Stimulated activated CD8-positive, alpha-beta memory T cell treated with anti-CD3 and anti-CD28 coated beads, Interleukin-12 subunit alpha, Interleukin-12 subunit beta, amount 100 ng/mL, for 24 hours (primary cell): ENCODE measurements around the gene SUGT1.
"Not testable (repeated sequence)": the region's sequence is repeated elsewhere in the genome, so short reads cannot be mapped to it uniquely, and the experiment has no call there.

Source experiments
- DNase-seq: peaks from one replicate; pipeline ENCODE4 v3.0.0-alpha.2; 2020; ENCODE audit errors: extremely low read depth

SUGT1 gene

GRCh38 chr13:52652196-52652979 is at the start of gene SUGT1:
Gene SUGT1 (plus strand): TSS chr13:52652836. CDS start chr13:52652921, 85 bp downstream.
- peak; percentile 92 for DNase-seq

- DNase-seq = not testable (repeated sequence)
Observed at GRCh38 chr13:52603316-52603715, 49.3 kb upstream of the SUGT1 start.

GRCh38 chr13:52606126-52606525 is 46.5 kb upstream of the SUGT1 start:
- DNase-seq = not testable (repeated sequence)

GRCh38 chr13:52606795-52607194 is 45.8 kb upstream of the SUGT1 start:
- DNase-seq = not testable (repeated sequence)

DNA sequence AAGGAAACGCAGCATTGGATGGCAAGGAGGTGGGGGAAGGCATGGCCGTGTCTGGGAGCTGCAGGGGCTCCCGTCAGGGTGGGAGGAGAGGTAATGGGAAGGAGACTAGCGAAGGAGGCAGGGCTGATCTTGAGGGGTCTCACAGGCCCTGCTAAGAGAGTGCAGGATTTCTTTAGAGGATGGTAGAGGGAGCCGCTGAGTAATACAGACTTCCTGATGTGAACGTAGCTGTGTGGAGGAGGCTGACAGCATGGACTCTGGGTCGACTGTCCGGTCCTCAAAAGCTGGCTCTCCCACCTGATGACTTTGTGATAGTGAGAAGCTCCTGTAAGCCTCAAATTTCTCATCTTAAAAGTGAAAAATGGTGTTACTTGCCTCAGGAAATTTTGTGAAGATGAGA is 44.5 kb upstream of the SUGT1 start:
- DNase-seq = not testable (repeated sequence)

- not testable (repeated sequence) for DNase-seq
Observed at GRCh38 chr13:52609013-52609606, 43.5 kb upstream of the SUGT1 start.

DNA sequence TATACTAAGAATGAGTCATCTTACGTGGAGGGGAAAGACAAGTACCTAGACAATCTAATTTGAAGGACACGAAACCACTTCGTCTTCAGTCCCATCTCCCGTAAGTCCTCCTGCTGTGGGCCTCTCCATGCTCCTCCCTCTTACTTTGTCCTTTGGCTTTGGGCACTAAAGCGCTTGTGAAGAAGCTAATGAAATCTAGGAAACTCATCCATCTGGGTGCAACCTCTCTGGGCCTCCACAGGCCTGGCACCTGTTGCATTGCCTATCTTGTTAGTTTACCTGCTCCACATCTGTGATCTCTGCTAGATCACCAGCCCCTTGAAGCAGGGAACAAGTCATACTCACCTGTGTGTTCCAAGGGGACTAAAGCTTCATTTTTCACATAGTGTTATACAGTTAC is 42.5 kb upstream of the SUGT1 start:
- not testable (repeated sequence) for DNase-seq

GRCh38 chr13:52615134-52615801 is 37.4 kb upstream of the SUGT1 start:
- no peak for DNase-seq

DNA sequence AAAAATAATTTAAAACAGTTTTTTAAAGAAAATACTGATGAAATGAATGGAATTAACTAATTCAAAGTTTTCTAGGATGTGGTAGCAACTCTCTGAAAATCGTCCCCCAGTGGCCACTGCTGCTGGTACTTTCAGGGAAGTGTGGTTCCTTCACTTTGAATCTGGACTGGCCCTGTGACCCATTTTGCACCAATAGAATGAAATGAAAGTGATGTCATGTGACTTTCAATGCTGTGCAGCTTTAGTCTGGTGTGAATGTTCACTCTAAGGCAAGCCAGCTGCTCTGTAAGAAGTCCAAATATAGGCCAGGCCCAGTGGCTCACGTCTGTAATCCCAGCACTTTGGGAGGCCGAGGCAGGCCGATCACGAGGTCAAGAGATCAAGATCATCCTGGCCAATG is 36.8 kb upstream of the SUGT1 start:
- no peak for DNase-seq

DNA sequence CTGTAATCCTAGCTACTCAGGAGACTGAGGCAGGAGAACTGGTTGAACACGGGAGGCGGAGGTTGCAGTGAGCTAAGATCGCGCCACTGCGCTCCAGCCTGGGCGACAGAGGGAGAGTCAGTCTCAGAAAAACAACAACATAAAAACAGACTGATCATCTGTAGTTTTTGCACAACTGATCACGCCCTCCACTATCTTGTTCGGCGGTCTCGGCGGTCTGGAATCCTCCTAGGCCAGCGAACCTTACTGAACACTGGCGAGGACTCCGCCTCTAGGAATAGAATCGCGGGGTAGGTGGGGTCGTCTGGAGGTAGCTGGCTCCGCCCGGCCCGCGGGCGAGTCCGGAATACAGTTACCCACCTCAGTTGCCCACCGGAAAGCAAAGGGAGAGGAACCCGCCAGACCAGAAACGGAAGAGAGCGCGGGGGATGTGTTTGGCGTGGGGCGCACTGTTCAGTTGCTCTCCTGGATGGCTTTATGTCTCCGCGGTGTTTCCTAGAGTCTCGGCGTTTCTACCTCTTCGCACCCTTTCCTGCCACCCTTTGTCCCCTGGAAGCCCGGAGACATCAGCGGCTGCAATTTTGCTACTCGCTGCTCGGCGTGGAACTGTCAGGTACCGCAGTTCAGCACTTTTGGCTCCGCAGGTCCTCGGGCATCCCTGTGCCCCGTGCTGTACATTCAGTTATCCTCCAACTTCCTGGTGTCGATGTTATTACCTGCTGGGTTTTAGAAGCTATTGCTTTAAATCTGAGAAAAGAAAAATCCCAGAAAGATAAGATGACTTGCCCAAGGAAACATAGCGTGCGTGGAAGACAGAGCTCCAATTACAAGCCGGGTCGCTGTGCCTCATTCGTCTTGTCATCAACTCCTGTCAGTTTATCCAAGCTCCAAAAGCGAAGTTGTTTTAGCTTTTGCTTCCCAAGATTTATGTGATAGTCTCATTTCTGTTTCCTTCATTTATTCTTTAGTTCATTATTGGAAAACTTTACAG is 35.3 kb upstream of the SUGT1 start:
- peak; percentile 69 for DNase-seq

DNA sequence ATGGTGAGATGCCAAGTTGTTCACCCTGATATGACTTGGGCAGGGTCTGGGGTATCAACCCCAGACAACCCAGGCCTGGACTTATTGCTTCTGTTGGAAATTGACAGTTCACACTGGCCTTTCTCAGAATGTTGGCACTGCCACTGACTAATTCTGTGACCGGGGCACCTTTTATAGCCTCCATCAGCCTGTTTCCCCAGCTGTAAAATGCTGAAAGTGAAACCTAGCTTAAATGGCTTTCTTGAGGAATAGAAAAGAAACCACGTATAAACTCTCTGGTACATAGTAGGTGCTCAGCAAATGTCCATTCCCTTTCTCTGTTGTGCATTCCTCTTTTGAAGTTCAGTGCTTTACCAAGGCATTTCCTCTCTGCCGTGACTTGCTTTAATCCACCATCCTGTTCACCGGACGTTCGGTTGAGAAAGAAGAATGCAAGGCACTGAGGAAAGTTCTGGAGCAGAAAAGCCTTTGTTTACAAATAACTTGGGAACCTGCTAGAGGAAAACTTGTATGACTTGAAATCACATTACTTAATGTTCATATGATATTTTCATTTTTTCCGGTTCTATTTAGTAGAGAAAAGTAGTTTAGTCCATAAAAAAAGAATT is 21.4 kb upstream of the SUGT1 start:
- DNase-seq = not testable (repeated sequence)

- no peak for DNase-seq
Observed at GRCh38 chr13:52638666-52639328, 13.8 kb upstream of the SUGT1 start.

GRCh38 chr13:52642131-52642530 is 10.5 kb upstream of the SUGT1 start, which contains the start of gene HNRNPA1L2:
Gene HNRNPA1L2 (plus strand): TSS chr13:52642431. CDS start chr13:52642493, 62 bp downstream.
- no peak for DNase-seq

DNA sequence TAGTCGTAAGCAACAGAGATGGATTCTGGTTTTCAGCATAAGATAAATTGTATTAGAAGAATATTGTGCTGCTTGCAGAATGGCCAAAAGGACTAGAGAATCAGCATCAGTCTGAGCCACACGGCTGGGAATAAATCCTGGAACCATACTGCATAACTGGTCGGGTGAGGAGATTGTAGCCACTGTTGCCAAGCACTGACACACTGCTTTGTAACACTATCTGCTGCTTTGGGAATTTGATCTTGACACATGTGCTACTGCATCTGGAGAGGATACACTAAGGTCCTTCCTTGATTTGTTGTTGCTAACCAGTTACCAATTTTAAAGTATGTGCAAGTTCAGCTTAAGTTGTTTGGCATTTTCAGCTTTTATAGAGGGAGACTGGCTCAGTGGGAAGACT is 8.5 kb upstream of the SUGT1 start:
- DNase-seq = no peak

GRCh38 chr13:52646967-52647366 is 5.7 kb upstream of the SUGT1 start:
- DNase-seq = no peak

- no peak for DNase-seq
Observed at GRCh38 chr13:52650731-52651130, 1.9 kb upstream of the SUGT1 start.

DNA sequence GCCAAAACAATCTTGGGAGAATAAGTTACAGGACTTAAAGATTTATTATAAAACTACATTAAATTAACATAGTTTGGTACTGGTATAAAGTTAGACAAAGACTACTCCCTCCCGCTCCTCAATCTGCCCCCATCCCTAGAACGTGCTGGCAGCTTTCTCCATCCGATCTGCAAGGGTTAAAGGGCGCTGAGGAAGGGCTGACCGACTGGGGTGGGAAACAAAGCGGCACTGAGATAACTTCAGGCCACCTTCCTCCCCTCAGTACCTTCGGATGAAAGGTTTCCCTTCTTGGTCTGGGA is 790 bp upstream of the SUGT1 start:
- no peak for DNase-seq

DNA sequence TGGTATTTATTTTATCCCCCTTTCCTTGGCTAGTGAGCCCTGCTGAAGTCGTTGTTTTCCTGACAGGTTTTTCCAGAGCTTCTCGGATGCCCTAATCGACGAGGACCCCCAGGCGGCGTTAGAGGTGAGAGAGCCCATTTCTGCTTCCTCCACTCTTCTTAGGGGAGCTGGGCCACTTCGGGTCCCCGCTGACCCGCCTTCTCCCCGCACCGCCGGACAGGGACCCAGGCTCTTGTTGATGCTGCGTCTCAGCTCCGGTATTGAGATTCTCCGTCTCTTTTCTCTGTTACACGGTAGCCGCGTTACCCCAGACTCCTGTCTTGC is 306 bp downstream of the SUGT1 start:
- no peak for DNase-seq

DNA sequence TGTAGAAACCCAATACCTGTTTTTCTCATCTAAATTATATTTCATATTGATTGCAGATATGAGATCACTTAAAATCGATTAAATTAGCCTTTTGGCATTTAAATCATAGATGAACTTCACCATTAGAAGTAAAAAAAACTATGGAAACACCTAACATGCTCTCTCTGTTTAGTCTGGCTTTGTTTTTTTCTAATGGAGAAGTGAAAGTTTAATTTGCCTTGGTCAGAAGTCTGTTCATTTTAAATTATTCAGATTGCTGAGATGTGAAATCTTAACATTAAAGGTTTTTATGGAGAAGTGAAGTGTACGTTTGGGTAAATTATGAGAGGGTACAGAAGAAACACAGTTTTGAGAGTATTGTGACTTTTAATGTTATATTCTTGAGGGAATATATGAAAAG is 6.7 kb downstream of the SUGT1 start:
- DNase-seq = no peak

GRCh38 chr13:52664272-52664671 is 11.6 kb downstream of the SUGT1 start:
- no peak for DNase-seq

DNA sequence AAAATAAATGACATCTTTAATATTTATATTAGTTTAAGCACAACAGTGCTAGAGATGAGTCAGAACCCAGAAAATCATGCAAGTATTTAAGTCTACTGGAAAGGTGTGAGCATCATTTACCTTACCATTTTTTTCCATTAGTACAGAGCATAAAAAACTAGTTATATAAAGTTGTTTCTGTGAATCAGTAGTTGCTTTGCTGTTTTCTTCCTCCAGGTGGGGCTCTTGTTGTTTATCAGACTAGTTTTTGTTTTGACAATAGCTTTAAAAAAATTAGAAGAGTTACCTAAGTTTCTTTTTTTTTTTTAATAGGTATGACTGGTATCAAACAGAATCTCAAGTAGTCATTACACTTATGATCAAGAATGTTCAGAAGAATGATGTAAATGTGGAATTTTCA is 12.7 kb downstream of the SUGT1 start:
- no peak for DNase-seq
